ENCODE data around the gene CABCOCO1. TPM values are rescaled to one million over a fixed set of nuclear protein-coding genes. Genes with fewer than 3 reads are reported as not detected.

The CABCOCO1 gene
- total RNA-seq, 4 donors from 2014 or later, result not detected

- WGBS, result 82% methylated on average over 5 of the region's 5 CpGs
Measured at GRCh38 chr10:61793760-61794703, 131.3 kb downstream of the CABCOCO1 start.

GRCh38 chr10:61795147-61795546 lies 132.4 kb downstream of the CABCOCO1 start:
- TF ChIP-seq POLR2A (IDR thresholded peaks at IDR 0.05) (no peak), POLR2AphosphoS5 (IDR thresholded peaks at IDR 0.05) (no peak), CTCF (IDR thresholded peaks at IDR 0.05) (no peak), EP300 (IDR thresholded peaks at IDR 0.05) (no peak)
- no peaks in the 10 kb centered on the region for H3K4me1 ChIP-seq
- no peak overlapping the region for H3K4me3 ChIP-seq
- no peaks in the 10 kb centered on the region for H3K27me3 ChIP-seq
- H3K9me3 ChIP-seq, result no peaks in the 10 kb centered on the region
- no peaks in the 10 kb centered on the region for H3K36me3 ChIP-seq
- 83% methylated on average over 2 of the region's 2 CpGs for WGBS
- DNase-seq (ENCODE audit: low spot score in 2 of 2), result no peak
- no peak overlapping the region for H3K27ac ChIP-seq

More at GRCh38 chr10:61793760-61794703, 131.3 kb downstream of the CABCOCO1 start:
- H3K4me1 ChIP-seq, result no peaks in the 10 kb centered on the region
- H3K27ac ChIP-seq, result no peak overlapping the region
- H3K27me3 ChIP-seq, result no peaks in the 10 kb centered on the region
- H3K36me3 ChIP-seq, result no peaks in the 10 kb centered on the region
- TF ChIP-seq POLR2A (IDR thresholded peaks at IDR 0.05) (no peak), POLR2AphosphoS5 (IDR thresholded peaks at IDR 0.05) (no peak), CTCF (IDR thresholded peaks at IDR 0.05) (no peak), EP300 (IDR thresholded peaks at IDR 0.05) (no peak)
- no peaks in the 10 kb centered on the region for H3K9me3 ChIP-seq
- no peak for DNase-seq (ENCODE audit: low spot score in 2 of 2)
- H3K4me3 ChIP-seq, result no peak overlapping the region

GRCh38 chr10:61795551-61795950 lies 132.8 kb downstream of the CABCOCO1 start:
- WGBS, result 91% methylated on average over 3 of the region's 3 CpGs
- no peak for DNase-seq (ENCODE audit: low spot score in 2 of 2)
- Histone ChIP-seq H3K4me3 (no peak overlapping the region), H3K36me3 (no peaks in the 10 kb centered on the region), H3K9me3 (no peaks in the 10 kb centered on the region), H3K27ac (no peak overlapping the region), H3K4me1 (peaks cover 2% of the 10 kb centered on the region), H3K27me3 (no peaks in the 10 kb centered on the region)
- no peak for TF ChIP-seq POLR2A (IDR thresholded peaks at IDR 0.05)
- TF ChIP-seq CTCF (IDR thresholded peaks at IDR 0.05), result no peak
- TF ChIP-seq POLR2AphosphoS5 (IDR thresholded peaks at IDR 0.05), result no peak
- no peak for TF ChIP-seq EP300 (IDR thresholded peaks at IDR 0.05)

- Histone ChIP-seq H3K4me3 (no peak overlapping the region), H3K27me3 (no peaks in the 10 kb centered on the region), H3K36me3 (no peaks in the 10 kb centered on the region), H3K9me3 (no peaks in the 10 kb centered on the region), H3K4me1 (peaks cover 3% of the 10 kb centered on the region), H3K27ac (no peak overlapping the region)
- 95% methylated on average over 1 of the region's 1 CpG for WGBS
- no peak for DNase-seq (ENCODE audit: low spot score in 2 of 2)
- TF ChIP-seq CTCF (IDR thresholded peaks at IDR 0.05), result no peak
- no peak for TF ChIP-seq POLR2AphosphoS5 (IDR thresholded peaks at IDR 0.05)
- no peak for TF ChIP-seq EP300 (IDR thresholded peaks at IDR 0.05)
- TF ChIP-seq POLR2A (IDR thresholded peaks at IDR 0.05), result no peak
Measured at GRCh38 chr10:61796785-61797184, 134.1 kb downstream of the CABCOCO1 start.
